GM06990 (cell line): ENCODE measurements around the gene KRTAP10-2.

Experiments used
- DNase-seq: peaks from one replicate; pipeline ENCODE4 v3.0.0-alpha.2; 2011; ENCODE audit not compliant: insufficient read length; ENCODE audit errors: extremely low read depth
- H3K27me3 ChIP-seq: replicated peaks from 2 replicates; pipeline ENCODE4 v1.6.0; 2011; ENCODE audit warnings: low read length; ENCODE audit not compliant: control insufficient read depth, insufficient read depth
- H3K36me3 ChIP-seq: 2 replicates; pipeline ENCODE4 v1.5.1; 2011; ENCODE audit warnings: low read length; ENCODE audit not compliant: control insufficient read depth, insufficient read depth
- H3K4me3 ChIP-seq: replicated peaks from 2 replicates; pipeline ENCODE4 v1.5.1; 2011; ENCODE audit warnings: low read depth, mild to moderate bottlenecking, control low read depth, low read length
- TF ChIP-seq, protein P1 (sequence below): IDR thresholded peaks from 2 replicates; pipeline ENCODE4 v1.5.1; 2011; ENCODE audit warnings: low read length, control low read depth, mild to moderate bottlenecking, inconsistent platforms; ENCODE audit not compliant: insufficient read depth, poor library complexity, severe bottlenecking

KRTAP10-2 gene

DNA sequence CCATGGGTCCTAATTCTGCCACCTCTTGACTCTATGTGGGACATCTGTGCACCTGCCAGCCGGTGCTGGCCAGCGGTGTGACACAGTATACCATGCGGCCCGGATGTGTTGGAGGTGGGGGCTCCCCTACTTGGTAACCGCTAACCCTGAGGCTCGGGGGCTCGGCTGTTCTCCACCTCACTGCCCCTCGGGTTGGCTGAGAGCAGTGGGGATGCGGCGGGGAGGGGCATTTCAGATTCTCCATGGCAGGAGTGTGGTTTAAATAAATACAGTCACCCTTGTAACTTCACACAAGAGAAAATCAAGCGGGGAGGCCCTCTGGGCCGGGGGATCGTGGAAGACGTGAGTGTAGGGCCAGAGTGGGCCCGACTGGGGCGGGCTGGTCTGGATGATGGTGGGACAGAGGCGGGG is 22.3 kb downstream of the KRTAP10-2 start:
- no peaks in the 10 kb centered on the region for H3K27me3 ChIP-seq
- TF ChIP-seq, protein P1, sequence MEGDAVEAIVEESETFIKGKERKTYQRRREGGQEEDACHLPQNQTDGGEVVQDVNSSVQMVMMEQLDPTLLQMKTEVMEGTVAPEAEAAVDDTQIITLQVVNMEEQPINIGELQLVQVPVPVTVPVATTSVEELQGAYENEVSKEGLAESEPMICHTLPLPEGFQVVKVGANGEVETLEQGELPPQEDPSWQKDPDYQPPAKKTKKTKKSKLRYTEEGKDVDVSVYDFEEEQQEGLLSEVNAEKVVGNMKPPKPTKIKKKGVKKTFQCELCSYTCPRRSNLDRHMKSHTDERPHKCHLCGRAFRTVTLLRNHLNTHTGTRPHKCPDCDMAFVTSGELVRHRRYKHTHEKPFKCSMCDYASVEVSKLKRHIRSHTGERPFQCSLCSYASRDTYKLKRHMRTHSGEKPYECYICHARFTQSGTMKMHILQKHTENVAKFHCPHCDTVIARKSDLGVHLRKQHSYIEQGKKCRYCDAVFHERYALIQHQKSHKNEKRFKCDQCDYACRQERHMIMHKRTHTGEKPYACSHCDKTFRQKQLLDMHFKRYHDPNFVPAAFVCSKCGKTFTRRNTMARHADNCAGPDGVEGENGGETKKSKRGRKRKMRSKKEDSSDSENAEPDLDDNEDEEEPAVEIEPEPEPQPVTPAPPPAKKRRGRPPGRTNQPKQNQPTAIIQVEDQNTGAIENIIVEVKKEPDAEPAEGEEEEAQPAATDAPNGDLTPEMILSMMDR = no peak
- H3K36me3 ChIP-seq = no peaks in the 10 kb centered on the region
- no peak for DNase-seq
- no peak overlapping the region for H3K4me3 ChIP-seq

DNA sequence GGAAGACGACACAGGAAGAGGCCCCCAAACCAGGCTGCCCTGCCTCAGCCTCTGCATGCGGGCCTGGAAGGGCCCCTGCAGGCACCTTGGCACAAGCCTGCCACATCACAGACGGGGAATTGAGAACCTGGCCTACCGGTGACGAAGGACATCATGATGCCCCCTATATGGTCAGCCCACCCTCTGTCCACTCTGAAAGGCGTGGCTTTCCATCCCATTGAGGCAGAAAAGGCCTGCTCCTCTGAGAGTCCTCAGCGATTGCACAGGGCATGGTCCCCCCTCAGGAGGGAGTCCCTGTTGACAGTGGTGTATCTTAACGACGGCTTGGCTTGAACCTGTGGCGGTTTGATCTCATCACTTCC is 22.7 kb downstream of the KRTAP10-2 start:
- TF ChIP-seq, protein P1 = no peak
- Histone ChIP-seq H3K27me3 (no peaks in the 10 kb centered on the region), H3K36me3 (no peaks in the 10 kb centered on the region), H3K4me3 (no peak overlapping the region)
- no peak for DNase-seq

DNA sequence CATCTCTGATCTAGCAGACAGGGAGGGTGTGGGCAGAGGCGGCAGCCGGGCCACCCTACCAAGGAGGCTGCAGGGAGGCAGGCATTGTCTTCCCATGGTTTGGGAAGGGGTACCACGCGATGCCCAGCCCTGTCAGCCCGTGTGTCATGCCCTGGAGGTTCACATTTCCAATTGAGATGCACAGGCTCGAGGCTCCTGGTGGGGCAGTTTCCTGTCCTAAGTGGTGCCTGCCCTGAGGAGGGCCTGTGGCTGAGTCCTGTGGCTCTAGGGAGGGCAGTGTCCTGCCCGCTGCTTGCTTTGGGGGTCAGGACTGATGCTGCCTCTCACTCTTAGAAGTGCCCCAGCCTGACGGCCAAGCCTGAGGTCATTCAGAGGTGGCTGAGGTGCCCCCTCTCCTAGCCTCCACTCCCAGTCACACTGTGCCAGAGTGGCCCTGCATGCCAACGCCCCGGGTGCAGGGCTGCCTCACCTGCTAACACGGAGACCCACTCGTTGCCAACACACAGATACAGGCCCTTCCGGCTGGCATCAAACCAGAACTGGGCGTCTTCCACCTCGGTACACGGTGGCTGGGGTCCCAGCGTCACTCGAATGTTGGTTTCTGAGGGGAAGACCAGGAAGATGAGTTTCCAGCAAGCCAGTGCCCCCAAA is 23.2 kb downstream of the KRTAP10-2 start:
- Histone ChIP-seq H3K4me3 (no peak overlapping the region), H3K27me3 (no peaks in the 10 kb centered on the region), H3K36me3 (no peaks in the 10 kb centered on the region)
- TF ChIP-seq, protein P1 = no peak
- DNase-seq = no peak

DNA sequence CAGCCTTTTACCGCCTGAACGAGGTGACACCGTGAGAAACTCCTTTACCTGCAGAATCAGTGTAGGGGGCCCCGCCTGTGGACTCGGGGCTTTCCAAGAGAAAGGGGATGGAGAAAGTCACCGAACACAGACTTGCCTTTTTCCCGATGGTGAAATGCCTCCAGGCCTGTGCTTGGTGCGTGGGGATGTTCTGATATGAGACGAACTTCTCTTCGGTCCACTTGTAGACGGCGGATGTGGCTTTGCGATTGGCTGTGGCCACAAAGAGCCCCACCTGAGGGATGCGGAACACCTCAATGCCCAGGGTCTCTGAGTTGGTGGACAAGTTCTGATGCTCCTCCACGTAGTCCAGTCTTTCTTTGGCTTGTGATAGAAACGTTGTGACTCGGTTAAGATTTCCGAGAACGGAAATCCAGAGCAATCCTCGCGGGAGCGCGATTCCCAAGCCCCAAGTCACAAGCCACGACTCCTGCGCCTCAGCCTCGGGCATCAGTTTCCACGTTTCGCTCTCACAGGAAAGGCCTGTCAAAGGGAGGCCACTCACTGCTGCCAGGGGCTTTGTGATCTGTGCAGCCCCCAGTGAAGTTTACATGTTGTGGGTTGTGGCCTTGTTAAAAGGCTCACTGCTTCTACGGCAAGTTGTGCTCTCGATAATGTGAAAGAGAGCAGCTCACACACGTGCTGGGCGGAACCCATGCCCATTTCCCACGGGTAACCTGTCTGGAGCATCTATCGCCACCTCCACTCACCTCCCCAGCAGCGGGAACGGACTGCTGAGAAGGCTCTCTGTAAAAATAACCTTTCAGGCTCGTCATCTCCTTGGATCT is 23.9 kb downstream of the KRTAP10-2 start:
- Histone ChIP-seq H3K36me3 (no peaks in the 10 kb centered on the region), H3K4me3 (no peak overlapping the region), H3K27me3 (no peaks in the 10 kb centered on the region)
- TF ChIP-seq, protein P1 = no peak
- DNase-seq = no peak

DNA sequence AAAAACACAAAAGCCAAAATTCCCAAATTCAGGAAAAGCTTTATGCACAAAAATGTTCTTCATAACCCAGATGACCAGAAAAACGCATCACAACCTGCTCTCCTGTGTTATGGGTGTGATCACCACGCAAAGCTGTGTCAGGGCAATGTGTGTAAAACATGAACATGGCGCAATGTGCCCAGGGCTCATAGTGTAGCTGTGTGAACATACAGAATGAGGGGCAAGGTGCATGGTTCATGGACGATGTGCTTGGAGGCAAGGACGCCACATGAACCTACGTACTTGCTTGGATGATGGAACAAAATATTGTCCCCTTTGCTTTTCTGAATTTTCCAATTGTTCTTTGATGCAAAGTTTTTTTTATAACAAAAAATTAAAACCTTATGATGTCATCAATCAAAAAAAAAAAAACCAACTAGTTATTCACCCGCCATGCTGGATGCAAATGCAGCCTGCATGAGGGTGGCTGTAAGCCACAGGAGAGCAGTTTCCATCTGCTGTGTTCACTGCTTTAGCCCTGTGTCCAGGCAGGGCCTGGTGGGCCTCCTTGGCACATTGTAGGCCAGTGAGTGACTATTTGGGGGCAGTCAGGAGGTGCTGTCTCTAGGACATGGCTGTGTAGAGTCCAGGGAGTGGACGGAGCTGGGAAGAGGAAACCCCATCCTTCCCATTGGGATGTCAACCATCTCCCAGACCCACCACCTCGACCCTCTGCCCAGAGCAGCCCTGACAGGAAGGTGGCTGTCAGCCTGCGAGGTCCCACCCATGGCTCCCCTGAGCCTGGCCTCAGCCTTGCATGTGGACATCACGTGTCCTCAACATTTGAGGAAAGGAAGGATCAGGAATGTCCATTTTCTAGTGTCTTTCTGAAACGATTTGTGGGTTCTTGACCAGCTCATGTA is 25.0 kb downstream of the KRTAP10-2 start:
- H3K4me3 ChIP-seq = no peak overlapping the region
- H3K36me3 ChIP-seq = no peaks in the 10 kb centered on the region
- TF ChIP-seq, protein P1 = no peak
- no peaks in the 10 kb centered on the region for H3K27me3 ChIP-seq
- DNase-seq = no peak
